Transverse colon (tissue), 3 donors: ENCODE results near the gene CDCP2.

ENCODE experiments used
- EP300 ChIP-seq: sonication (generic); formaldehyde crosslinking; IDR thresholded peaks from one replicate; pipeline ENCODE4 v1.6.1; 2017; ENCODE audit warnings: antibody characterized with exemption, low read depth
- TF ChIP-seq, protein P1 (sequence below), 5 experiments: fragments of 200-600 bp in 3 of 5; fragments of 450-650 bp in 2 of 5; sonication (generic) in 3 of 5; IDR thresholded peaks; 1 replicate in 2 of 5; 2 replicates in 3 of 5; pipeline ENCODE4 v1.5.1; 2016 to 2017; ENCODE audit warnings: antibody characterized with exemption in 5 of 5, inconsistent platforms in 3 of 5, mild to moderate bottlenecking in 2 of 5, moderate library complexity in 1 of 5

DNA sequence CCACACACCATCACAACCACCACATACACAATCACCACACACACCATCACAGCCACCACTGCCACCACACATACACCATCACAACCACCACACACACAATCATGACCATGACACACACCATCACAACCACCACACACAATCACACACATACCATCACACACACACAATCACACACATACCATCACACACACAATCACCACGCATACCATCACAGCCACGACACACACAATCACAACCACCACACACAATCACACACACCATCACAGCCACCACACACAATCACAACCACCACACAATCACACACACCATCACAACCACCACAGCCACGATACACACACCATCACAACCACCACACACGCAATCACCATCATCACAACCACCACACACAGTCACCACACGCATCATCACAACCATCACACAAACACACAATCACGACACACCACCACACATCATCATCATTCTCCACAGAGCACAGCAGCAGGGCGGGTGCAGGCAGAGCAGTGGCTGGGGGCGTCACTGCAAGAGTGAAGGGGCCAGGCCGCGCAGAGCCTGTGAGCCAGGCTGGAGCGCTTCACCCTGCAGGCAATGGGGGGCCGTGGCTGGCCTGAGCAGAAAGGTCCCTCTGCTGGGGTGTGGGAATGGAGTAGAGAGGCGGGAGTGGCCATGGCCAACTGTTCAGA is 32.6 kb downstream of the CDCP2 start:
- TF ChIP-seq, protein P1, sequence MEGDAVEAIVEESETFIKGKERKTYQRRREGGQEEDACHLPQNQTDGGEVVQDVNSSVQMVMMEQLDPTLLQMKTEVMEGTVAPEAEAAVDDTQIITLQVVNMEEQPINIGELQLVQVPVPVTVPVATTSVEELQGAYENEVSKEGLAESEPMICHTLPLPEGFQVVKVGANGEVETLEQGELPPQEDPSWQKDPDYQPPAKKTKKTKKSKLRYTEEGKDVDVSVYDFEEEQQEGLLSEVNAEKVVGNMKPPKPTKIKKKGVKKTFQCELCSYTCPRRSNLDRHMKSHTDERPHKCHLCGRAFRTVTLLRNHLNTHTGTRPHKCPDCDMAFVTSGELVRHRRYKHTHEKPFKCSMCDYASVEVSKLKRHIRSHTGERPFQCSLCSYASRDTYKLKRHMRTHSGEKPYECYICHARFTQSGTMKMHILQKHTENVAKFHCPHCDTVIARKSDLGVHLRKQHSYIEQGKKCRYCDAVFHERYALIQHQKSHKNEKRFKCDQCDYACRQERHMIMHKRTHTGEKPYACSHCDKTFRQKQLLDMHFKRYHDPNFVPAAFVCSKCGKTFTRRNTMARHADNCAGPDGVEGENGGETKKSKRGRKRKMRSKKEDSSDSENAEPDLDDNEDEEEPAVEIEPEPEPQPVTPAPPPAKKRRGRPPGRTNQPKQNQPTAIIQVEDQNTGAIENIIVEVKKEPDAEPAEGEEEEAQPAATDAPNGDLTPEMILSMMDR (IDR thresholded peaks at IDR 0.05), result no peak
- no peak for TF ChIP-seq EP300
